Muscle of leg (tissue), 11 donors: ENCODE data around the gene SEMA3F. TPM values are rescaled to one million over a fixed set of nuclear protein-coding genes. Genes with fewer than 3 reads are reported as not detected.
A peak's percentile ranks its signal among the peaks of the same experiment; 100 is the strongest.

ENCODE experiments used
- DNase-seq: peaks from one replicate; pipeline ENCODE4 v3.0.0; 2013
- H3K27ac ChIP-seq: one replicate; pipeline ENCODE4 v1.5.1; 2013; ENCODE audit warnings: mild to moderate bottlenecking, low read length, control low read depth
- H3K27me3 ChIP-seq: one replicate; pipeline ENCODE4 v1.6.1; 2013; ENCODE audit warnings: low read length; ENCODE audit not compliant: control insufficient read depth, insufficient read depth
- H3K36me3 ChIP-seq: one replicate; pipeline ENCODE4 v1.6.1; 2013; ENCODE audit warnings: low read length; ENCODE audit not compliant: control insufficient read depth, insufficient read depth
- H3K4me1 ChIP-seq: one replicate; pipeline ENCODE4 v1.6.1; 2013; ENCODE audit warnings: low read length; ENCODE audit not compliant: control insufficient read depth, insufficient read depth
- H3K4me3 ChIP-seq: one replicate; pipeline ENCODE4 v1.5.1; 2013; ENCODE audit warnings: low read length, control low read depth
- H3K9me3 ChIP-seq: replicated peaks from 2 replicates; pipeline ENCODE4 v1.6.1; 2013; ENCODE audit warnings: low read depth, low read length; ENCODE audit not compliant: control insufficient read depth
- WGBS: methylation state at CpG from one replicate; pipeline ENCODE4 v1.1.5; 2013; ENCODE audit warnings: missing lambda C conversion rate; ENCODE audit not compliant: insufficient coverage; 5-methylcytosine and 5-hydroxymethylcytosine counted together
- polyA plus RNA-seq, 8 donors: library from polyadenylated mRNA; unstranded; fragments of 120-200 nt; gene quantifications; one replicate each; pipeline versions ENCODE4 v1.2.1 to v1.2.3, GENCODE V29; 2013; ENCODE audit warnings: inconsistent platforms in 1 of 8, low replicate concordance in 1 of 8; ENCODE audit not compliant: insufficient read length in 8 of 8, insufficient read depth in 1 of 8
- total RNA-seq: library from RNA; stranded (reverse); fragments of 120-200 nt; gene quantifications from one replicate; pipeline ENCODE4 v1.2.4, GENCODE V29; 2013

SEMA3F gene
- total and polyA plus RNA-seq, 9 donors: 9.1 to 28.6 (median 13.9) TPM

DNA sequence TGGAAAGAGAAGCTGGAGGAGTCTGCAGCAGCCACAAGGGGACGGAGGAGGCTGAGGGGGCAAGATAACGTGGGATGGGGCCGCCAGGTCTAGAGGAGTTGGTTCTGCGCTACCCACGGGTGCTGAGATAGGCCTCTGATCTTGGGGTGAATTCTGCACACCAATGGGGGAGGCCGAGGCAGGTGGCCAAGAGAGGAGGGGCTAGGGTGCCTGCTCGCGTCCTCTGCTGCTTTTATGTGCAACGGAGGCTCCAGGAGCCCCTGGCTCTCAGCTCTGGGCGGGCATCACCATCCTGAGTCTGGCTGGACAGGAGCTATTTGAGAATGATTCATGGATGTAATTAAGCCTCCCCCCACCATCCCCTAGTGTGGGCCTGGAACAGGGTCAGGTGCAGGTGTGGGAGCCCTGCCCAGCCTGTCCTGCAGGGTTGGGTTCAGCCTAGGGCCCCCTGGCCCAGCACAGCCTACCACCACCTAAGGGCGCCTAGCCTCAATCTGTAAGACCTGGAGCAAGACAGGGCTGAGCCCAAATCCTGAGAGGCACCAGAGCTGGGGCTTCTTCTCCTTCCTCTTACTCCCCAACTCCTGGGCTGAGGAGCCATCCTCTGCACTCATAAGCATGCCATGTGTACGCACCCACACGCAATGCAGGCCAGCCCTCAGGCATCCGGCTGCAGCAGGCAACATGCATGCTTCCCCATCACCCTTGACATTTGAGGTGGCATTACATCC lies 32.3 kb upstream of the SEMA3F start:
- peaks cover 36% of the 10 kb centered on the region for H3K36me3 ChIP-seq
- no peak overlapping the region for H3K27ac ChIP-seq
- H3K27me3 ChIP-seq: peaks cover 2% of the 10 kb centered on the region
- peaks cover 59% of the 10 kb centered on the region for H3K4me1 ChIP-seq
- WGBS: 68% methylated on average over 10 of the region's 14 CpGs
- peak; percentile 26 for DNase-seq
- no peak overlapping the region for H3K4me3 ChIP-seq
- H3K9me3 ChIP-seq: no peaks in the 10 kb centered on the region

DNA sequence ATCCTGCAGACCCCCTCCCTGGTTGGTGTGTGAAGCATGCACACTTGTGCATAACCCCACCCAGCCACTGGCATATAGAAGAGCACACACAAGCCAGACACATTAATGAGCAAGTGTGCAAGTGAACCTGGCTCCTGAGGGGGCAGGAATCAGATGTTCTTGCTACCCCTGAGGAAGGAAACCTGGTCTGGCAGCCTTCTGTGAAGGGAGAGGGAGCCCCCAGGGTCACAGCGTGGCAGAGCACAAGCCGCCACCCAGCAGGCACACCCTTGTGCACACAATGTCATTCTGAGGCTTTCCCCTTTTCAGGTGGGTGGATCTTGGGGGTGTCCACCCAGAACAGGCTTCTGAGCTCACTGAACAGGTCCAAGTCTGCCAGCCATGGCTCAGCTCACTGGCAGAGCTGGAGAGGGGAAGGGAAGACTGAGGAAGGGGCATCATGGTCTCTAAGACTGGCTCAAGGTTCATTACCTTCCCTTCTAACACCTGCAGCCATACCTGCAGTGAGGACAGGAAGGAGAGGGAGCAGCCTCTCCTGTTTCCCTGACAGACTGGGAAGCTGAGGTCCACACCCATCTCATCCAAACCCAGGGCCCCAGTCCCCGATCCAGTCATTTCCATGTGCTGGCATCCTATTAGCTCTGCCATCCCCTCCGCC lies 31.6 kb upstream of the SEMA3F start:
- no peak overlapping the region for H3K27ac ChIP-seq
- H3K36me3 ChIP-seq: peaks cover 29% of the 10 kb centered on the region
- DNase-seq: no peak
- no peak overlapping the region for H3K4me3 ChIP-seq
- no peaks in the 10 kb centered on the region for H3K9me3 ChIP-seq
- H3K4me1 ChIP-seq: peaks cover 59% of the 10 kb centered on the region
- H3K27me3 ChIP-seq: peaks cover 2% of the 10 kb centered on the region
- WGBS: 52% methylated on average over 4 of the region's 4 CpGs

DNA sequence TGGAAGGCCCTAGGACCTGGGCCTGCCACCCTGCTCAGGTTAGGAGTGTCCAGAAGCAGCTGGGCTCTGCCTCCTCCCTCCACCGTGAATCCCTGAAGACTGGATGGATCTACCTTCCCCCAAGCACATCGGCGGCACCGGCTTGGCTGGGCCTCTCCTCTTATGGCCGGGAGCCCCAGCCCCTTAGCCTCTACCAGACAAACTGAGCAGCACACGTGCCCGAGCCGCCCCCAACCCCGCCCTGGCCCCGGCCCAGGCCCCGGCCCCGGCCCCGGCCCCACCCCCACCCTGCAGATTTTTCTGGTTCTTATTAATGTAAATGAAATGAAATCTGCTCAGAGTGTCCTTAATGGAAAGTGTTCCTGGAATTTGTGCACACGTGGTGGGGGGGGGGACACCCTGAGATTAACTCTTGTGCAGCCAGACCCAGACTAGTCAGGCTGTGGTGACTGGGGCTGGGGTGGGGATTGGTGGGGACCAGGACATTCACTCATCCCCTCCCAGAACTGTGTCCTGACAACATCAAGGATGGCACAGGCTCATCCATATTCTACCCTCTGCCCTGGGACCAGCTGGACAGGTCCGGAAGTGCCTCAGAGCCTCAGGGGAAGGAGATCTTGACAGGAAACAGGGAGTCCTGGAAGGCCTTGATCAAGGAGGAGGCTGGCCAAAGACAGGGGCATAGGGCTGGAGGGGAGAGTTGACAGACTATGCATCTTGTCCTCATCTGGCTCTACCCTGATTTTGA lies 30.9 kb upstream of the SEMA3F start:
- H3K4me1 ChIP-seq: peaks cover 59% of the 10 kb centered on the region
- peak overlapping the region; percentile 29 for H3K27ac ChIP-seq
- peaks cover 23% of the 10 kb centered on the region for H3K36me3 ChIP-seq
- peaks cover 2% of the 10 kb centered on the region for H3K27me3 ChIP-seq
- no peaks in the 10 kb centered on the region for H3K9me3 ChIP-seq
- DNase-seq: peak; percentile 62
- no peak overlapping the region for H3K4me3 ChIP-seq
- 25% methylated on average over 5 of the region's 15 CpGs for WGBS

DNA sequence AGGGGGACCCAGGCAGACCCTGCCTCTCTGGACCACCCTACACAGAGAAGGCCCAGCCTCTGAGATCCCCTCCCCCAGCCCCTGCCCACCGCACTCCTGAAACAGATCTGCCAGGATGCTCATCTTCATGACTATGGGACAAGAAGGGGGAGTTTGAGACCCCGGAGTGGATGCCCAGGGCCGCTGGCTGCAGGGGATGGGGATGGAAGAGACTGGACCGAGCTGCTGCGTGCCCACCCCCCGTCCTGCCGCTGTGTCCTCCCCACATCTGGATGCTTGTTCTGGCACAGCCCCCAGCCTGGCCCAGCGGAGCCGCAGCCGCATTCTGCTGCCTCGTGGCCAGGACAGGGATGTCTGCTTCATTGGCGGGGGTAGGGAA lies 30.3 kb upstream of the SEMA3F start:
- peaks cover 59% of the 10 kb centered on the region for H3K4me1 ChIP-seq
- peaks cover 17% of the 10 kb centered on the region for H3K36me3 ChIP-seq
- peaks cover 2% of the 10 kb centered on the region for H3K27me3 ChIP-seq
- 7% methylated on average over 6 of the region's 12 CpGs for WGBS
- no peak overlapping the region for H3K4me3 ChIP-seq
- DNase-seq: peak; percentile 66
- H3K27ac ChIP-seq: peak overlapping the region; percentile 29
- H3K9me3 ChIP-seq: no peaks in the 10 kb centered on the region

DNA sequence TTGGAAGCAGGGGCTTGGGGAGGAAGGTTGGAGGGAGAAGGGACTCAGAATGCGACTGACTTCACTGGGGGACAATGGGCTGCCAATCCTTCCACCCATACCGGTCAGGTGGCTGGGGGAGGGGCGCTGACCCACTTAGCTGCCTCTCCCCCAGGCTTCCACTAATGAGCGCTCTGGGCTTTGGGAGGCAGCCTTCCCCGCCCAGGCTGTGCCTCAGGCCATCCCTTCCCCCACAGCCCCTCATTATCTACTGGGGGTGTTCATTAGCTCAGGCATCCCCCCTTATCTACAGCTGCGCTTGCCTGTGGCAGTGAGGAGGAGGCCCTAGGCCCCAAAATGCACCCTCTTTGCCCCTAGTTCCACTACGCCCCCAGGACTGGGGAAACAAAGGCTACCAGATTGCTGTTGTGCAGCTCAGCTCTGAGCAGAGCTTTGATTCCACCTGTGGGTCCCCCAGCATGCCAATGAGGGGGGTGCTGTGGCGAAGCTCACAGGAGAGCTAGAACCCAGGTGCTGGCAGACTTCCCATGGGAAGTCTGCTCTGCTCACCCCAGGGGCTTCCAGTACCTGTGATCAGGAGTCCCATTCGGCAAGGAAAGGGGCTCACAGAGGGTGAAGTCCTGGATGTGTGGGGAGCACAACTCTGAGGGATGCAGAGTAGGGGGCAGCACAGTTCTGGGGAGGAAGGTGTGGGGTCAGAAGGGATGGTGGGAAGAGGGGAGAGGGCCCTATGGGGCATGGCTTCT lies 29.4 kb upstream of the SEMA3F start:
- Histone ChIP-seq H3K4me1 (peaks cover 59% of the 10 kb centered on the region), H3K36me3 (peaks cover 8% of the 10 kb centered on the region), H3K9me3 (no peaks in the 10 kb centered on the region), H3K4me3 (no peak overlapping the region), H3K27ac (no peak overlapping the region), H3K27me3 (peaks cover 2% of the 10 kb centered on the region)
- no peak for DNase-seq
- WGBS: 32% methylated on average over 2 of the region's 9 CpGs

GRCh38 chr3:50126287-50127211 lies 28.6 kb upstream of the SEMA3F start:
- peaks cover 2% of the 10 kb centered on the region for H3K27me3 ChIP-seq
- H3K9me3 ChIP-seq: no peaks in the 10 kb centered on the region
- no peak overlapping the region for H3K4me3 ChIP-seq
- H3K27ac ChIP-seq: no peak overlapping the region
- DNase-seq: peak; percentile 42
- no peaks in the 10 kb centered on the region for H3K36me3 ChIP-seq
- H3K4me1 ChIP-seq: peaks cover 51% of the 10 kb centered on the region
- WGBS: 64% methylated on average over 10 of the region's 16 CpGs

DNA sequence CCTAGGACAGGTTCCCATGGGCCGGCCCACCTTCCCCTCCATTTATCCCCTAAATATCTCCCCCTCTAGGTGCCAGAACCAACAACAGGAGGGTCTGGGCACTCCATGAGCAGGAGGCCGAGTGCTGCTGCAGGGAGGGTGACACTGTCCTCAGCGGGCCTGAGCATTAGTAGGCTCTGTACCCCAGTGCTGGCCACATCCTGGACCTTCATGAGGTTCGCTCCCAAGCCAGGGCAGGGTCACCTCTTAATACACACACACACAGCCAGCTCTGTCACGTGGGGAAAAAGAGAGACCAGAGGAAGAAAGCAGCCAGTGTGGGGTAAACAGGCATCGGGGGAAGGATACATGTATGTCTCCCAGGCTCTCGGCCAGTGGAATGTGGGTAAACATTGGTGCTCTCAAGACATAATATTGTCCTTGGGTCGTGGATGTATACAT lies 27.9 kb upstream of the SEMA3F start:
- 90% methylated on average over 5 of the region's 8 CpGs for WGBS
- Histone ChIP-seq H3K4me1 (peaks cover 44% of the 10 kb centered on the region), H3K27ac (no peak overlapping the region), H3K9me3 (no peaks in the 10 kb centered on the region), H3K27me3 (peaks cover 2% of the 10 kb centered on the region), H3K4me3 (no peak overlapping the region), H3K36me3 (no peaks in the 10 kb centered on the region)
- no peak for DNase-seq

GRCh38 chr3:50128001-50128400 lies 27.1 kb upstream of the SEMA3F start:
- WGBS: 46% methylated on average over 3 of the region's 4 CpGs
- H3K9me3 ChIP-seq: no peaks in the 10 kb centered on the region
- H3K27ac ChIP-seq: no peak overlapping the region
- peaks cover 2% of the 10 kb centered on the region for H3K27me3 ChIP-seq
- H3K4me3 ChIP-seq: no peak overlapping the region
- DNase-seq: no peak
- no peaks in the 10 kb centered on the region for H3K36me3 ChIP-seq
- peaks cover 40% of the 10 kb centered on the region for H3K4me1 ChIP-seq

GRCh38 chr3:50130436-50130835 lies 24.7 kb upstream of the SEMA3F start:
- peaks cover 2% of the 10 kb centered on the region for H3K27me3 ChIP-seq
- no peaks in the 10 kb centered on the region for H3K36me3 ChIP-seq
- H3K27ac ChIP-seq: no peak overlapping the region
- WGBS: no CpG with 5 or more reads among the region's 2 CpGs
- H3K4me3 ChIP-seq: no peak overlapping the region
- no peak for DNase-seq
- peaks cover 19% of the 10 kb centered on the region for H3K4me1 ChIP-seq
- no peaks in the 10 kb centered on the region for H3K9me3 ChIP-seq
